ENCODE measurements around the gene PIGZ. TPM values are rescaled to one million over a fixed set of nuclear protein-coding genes. Genes with fewer than 3 reads are reported as not detected.

Gene PIGZ
- total RNA-seq, 1 experiment from 2014 or later, result 1.4 TPM

DNA sequence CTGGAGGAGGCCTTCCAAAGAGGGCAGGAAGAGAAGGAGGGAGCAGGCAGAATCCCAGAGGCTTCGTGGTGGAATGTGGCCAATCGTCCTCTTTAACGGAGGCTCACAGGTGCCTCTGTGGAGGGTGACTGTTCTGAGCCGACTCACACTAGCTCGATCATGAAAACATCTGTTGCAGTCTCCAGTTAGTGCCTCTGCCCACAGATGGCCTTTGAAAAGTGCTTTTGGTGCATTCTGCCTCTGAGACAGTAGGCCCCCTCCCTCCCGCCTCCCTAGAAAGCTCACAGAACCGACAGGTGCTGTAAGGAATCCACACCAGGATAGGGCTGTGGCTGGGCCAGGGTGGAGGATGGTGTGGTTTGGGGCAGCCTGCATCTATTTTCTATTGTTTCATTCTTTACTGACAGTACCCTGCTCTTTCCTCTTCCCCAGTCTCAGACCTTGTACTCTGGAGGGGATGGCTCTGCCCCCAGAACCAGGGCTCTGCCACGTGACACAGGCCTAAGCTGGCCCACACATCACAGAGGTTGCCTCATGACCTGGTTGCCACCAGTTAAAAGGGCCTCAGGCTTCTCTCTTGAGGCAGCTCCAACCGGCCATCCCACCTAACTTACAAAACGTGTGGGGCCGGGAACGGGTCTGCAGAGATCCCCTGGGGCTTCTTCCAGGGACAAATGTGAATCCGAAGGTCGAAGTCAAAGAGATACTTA lies 27.2 kb upstream of the PIGZ start:
- ChIA-PET CTCF (no interaction called here), RAD21 (ENCODE audit: low non-redundant PET in 1 of 2, low total read pairs in 2 of 2, uncharacterized antibody in 2 of 2, unreplicated experiment in 2 of 2) (no interaction called here), POLR2A (no interaction called here)
- ATAC-seq (no peak), DNase-seq (ENCODE audit: low read depth, low spot score) (no peak)
- H3K4me2 ChIP-seq (ENCODE audit: low read length), result no peak overlapping the region
- H3K9me2 ChIP-seq (ENCODE audit: insufficient read depth), result no peaks in the 10 kb centered on the region
- intact Hi-C loops (cut with micrococcal nuclease), result no loop called here
- no peak overlapping the region for H3K9ac ChIP-seq (ENCODE audit: low read length)
- H3K27ac ChIP-seq (ENCODE audit: low read depth, low read length), result no peak overlapping the region
- H3K9me3 ChIP-seq (ENCODE audit: control insufficient read depth in 1 of 2, insufficient read depth in 1 of 2, low read depth in 1 of 2, low read length in 2 of 2), result no peaks in the 10 kb centered on the region
- no peaks in the 10 kb centered on the region for H3K79me2 ChIP-seq (ENCODE audit: insufficient read depth, low read length)
- no TSS peak for BruUV-seq (replicated peaks)
- no peak overlapping the region for H2AFZ ChIP-seq (ENCODE audit: low read depth, low read length, poor library complexity, severe bottlenecking)
- TF ChIP-seq, protein P1, sequence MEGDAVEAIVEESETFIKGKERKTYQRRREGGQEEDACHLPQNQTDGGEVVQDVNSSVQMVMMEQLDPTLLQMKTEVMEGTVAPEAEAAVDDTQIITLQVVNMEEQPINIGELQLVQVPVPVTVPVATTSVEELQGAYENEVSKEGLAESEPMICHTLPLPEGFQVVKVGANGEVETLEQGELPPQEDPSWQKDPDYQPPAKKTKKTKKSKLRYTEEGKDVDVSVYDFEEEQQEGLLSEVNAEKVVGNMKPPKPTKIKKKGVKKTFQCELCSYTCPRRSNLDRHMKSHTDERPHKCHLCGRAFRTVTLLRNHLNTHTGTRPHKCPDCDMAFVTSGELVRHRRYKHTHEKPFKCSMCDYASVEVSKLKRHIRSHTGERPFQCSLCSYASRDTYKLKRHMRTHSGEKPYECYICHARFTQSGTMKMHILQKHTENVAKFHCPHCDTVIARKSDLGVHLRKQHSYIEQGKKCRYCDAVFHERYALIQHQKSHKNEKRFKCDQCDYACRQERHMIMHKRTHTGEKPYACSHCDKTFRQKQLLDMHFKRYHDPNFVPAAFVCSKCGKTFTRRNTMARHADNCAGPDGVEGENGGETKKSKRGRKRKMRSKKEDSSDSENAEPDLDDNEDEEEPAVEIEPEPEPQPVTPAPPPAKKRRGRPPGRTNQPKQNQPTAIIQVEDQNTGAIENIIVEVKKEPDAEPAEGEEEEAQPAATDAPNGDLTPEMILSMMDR (IDR thresholded peaks at IDR 0.05 in 2 of 3, conservative IDR thresholded peaks at IDR 0.05 in 1 of 3; ENCODE audit: borderline replicate concordance in 1 of 3, insufficient read depth in 1 of 3, low read depth in 2 of 3, low read length in 2 of 3), result no peak
- no peak for TF ChIP-seq ATF3 (IDR thresholded peaks at IDR 0.05)
- no peak for TF ChIP-seq CBX3 (IDR thresholded peaks at IDR 0.05; ENCODE audit: low read depth)
- TF ChIP-seq ZNF274 (IDR thresholded peaks at IDR 0.05; ENCODE audit: low read depth, low read length), result no peak
- no peak for TF ChIP-seq TCF7L2 (IDR thresholded peaks at IDR 0.05; ENCODE audit: borderline replicate concordance, extremely low read depth, insufficient read depth, insufficient read length)
- TF ChIP-seq POLR2A (IDR thresholded peaks at IDR 0.05; ENCODE audit: borderline replicate concordance, extremely low read depth, insufficient read depth, insufficient read length), result no peak
- no peak for TF ChIP-seq SP1 (IDR thresholded peaks at IDR 0.05; ENCODE audit: low read depth)
- no peak for TF ChIP-seq RAD21 (IDR thresholded peaks at IDR 0.05; ENCODE audit: low read depth)
- no peak overlapping the region for H3K4me3 ChIP-seq (replicated peaks in 1 of 2; ENCODE audit: low read depth in 1 of 2, low read length in 2 of 2)
- no peaks in the 10 kb centered on the region for H3K27me3 ChIP-seq (ENCODE audit: insufficient read depth, low read length)
- H4K20me1 ChIP-seq (ENCODE audit: insufficient read depth), result no peaks in the 10 kb centered on the region
- H3K36me3 ChIP-seq (ENCODE audit: control insufficient read depth in 1 of 2, insufficient read depth in 2 of 2, low read length in 2 of 2), result no peaks in the 10 kb centered on the region
- H3K4me1 ChIP-seq (ENCODE audit: control insufficient read depth in 1 of 2, insufficient read depth in 2 of 2, low read length in 2 of 2), result no peaks in the 10 kb centered on the region

All from HCT116 (cell line).